PC-3 (cell line): ENCODE results near the gene HS2ST1. TPM values are rescaled to one million over a fixed set of nuclear protein-coding genes. Genes with fewer than 3 reads are reported as not detected.

Experiments
- ATAC-seq: fragments of 200-7000 bp; cut with Tn5 transposase; 2 replicates; pipeline ENCODE4 v1.9.1; 2020; ENCODE audit warnings: mild to moderate bottlenecking, moderate library complexity
- BruUV-seq: library from RNA; stranded (reverse); fragments of 400-500 nt; replicated peaks from 2 replicates; lab custom pipeline; 2021; lab: Mats Ljungman, UMichigan
- CTCF ChIA-PET: fragments of 300-600 bp; sonication (Branson Sonifier 250); formaldehyde crosslinking; loops from one replicate; lab custom pipeline; 2022; ENCODE audit warnings: antibody characterized with exemption; lab: Charles Lee
- POLR2A ChIA-PET: fragments of 300-600 bp; sonication (Branson Sonifier 250); formaldehyde crosslinking; loops from one replicate; lab custom pipeline; 2022; ENCODE audit warnings: antibody characterized with exemption; ENCODE audit not compliant: unreplicated experiment; lab: Charles Lee
- DNase-seq: peaks from one replicate; pipeline ENCODE4 v3.0.0-alpha.2; 2015
- H2AFZ ChIP-seq: fragments of 300-600 bp; sonication (generic); 2 replicates; pipeline ENCODE4 v1.6.0; 2016; ENCODE audit warnings: antibody characterized with exemption, low read length
- H3F3A ChIP-seq: fragments of 300-600 bp; sonication (generic); one replicate; pipeline ENCODE4 v1.6.0; 2017; ENCODE audit warnings: antibody characterized with exemption, low read length, control low read depth, mild to moderate bottlenecking; ENCODE audit not compliant: unreplicated experiment
- H3K27ac ChIP-seq: fragments of 300-600 bp; sonication (generic); 2 replicates; pipeline ENCODE4 v1.5.1; 2016; ENCODE audit warnings: mild to moderate bottlenecking, low read length
- H3K27me3 ChIP-seq: fragments of 300-600 bp; sonication (generic); 2 replicates; pipeline ENCODE4 v1.6.1; 2016; ENCODE audit warnings: low read length, mixed read lengths
- H3K36me3 ChIP-seq: fragments of 300-600 bp; sonication (generic); 2 replicates; pipeline ENCODE4 v1.6.1; 2016; ENCODE audit warnings: low read depth, mixed run types, low read length, mixed read lengths
- H3K4me1 ChIP-seq: fragments of 300-600 bp; sonication (generic); 2 replicates; pipeline ENCODE4 v1.5.1; 2016; ENCODE audit warnings: low read length; ENCODE audit not compliant: insufficient read depth
- H3K4me2 ChIP-seq: fragments of 300-600 bp; sonication (generic); 2 replicates; pipeline ENCODE4 v1.6.0; 2016; ENCODE audit warnings: low read length
- H3K4me3 ChIP-seq: fragments of 300-600 bp; sonication (generic); 2 replicates; pipeline ENCODE4 v1.5.1; 2016; ENCODE audit warnings: mild to moderate bottlenecking, low read length, mixed read lengths
- H3K79me2 ChIP-seq: fragments of 300-600 bp; sonication (generic); 2 replicates; pipeline ENCODE4 v1.6.1; 2017; ENCODE audit warnings: low read length, mixed read lengths
- H3K9ac ChIP-seq: fragments of 300-600 bp; sonication (generic); 2 replicates; pipeline ENCODE4 v1.6.0; 2016; ENCODE audit warnings: mild to moderate bottlenecking, low read length
- H3K9me2 ChIP-seq: fragments of 300-600 bp; sonication (generic); replicated peaks from 2 replicates; pipeline ENCODE4 v1.6.1; 2016; ENCODE audit warnings: mixed run types, low read length, mixed read lengths
- H3K9me3 ChIP-seq: fragments of 300-600 bp; sonication (generic); 2 replicates; pipeline ENCODE4 v1.6.1; 2016; ENCODE audit warnings: low read length, mixed read lengths
- H4K20me1 ChIP-seq: fragments of 300-600 bp; sonication (generic); 2 replicates; pipeline ENCODE4 v1.6.1; 2016; ENCODE audit warnings: low read length, mixed read lengths
- EZH2 ChIP-seq: fragments of 300-600 bp; sonication (generic); IDR thresholded peaks from one replicate; pipeline ENCODE4 v1.6.1; 2017; ENCODE audit warnings: antibody characterized with exemption, mild to moderate bottlenecking, low read length; ENCODE audit not compliant: unreplicated experiment
- EZH2phosphoT487 ChIP-seq: fragments of 300-600 bp; sonication (generic); IDR thresholded peaks from 2 replicates; pipeline ENCODE4 v1.6.1; 2018; ENCODE audit warnings: mild to moderate bottlenecking, antibody characterized with exemption, low read length, borderline replicate concordance
- intact Hi-C: fragments of 100-400 bp; cut with micrococcal nuclease; formaldehyde crosslinking; loops from 2 replicates; pipeline ENCODE4 v1.9.0; 2023
- total RNA-seq: library from RNA; depleted of rRNA; stranded (reverse); fragments of >200 nt; gene quantifications from 2 replicates; pipeline ENCODE4 v1.2.3, GENCODE V29; 2014
- TF ChIP-seq, protein P1 (sequence below): fragments of 300-600 bp; sonication (generic); conservative IDR thresholded peaks from 2 replicates; pipeline ENCODE4 v1.5.1; 2017; ENCODE audit warnings: antibody characterized with exemption, low read depth, mild to moderate bottlenecking, low read length

HS2ST1 gene
- total RNA-seq, 1 experiment from 2014 or later = 15.3 TPM

DNA sequence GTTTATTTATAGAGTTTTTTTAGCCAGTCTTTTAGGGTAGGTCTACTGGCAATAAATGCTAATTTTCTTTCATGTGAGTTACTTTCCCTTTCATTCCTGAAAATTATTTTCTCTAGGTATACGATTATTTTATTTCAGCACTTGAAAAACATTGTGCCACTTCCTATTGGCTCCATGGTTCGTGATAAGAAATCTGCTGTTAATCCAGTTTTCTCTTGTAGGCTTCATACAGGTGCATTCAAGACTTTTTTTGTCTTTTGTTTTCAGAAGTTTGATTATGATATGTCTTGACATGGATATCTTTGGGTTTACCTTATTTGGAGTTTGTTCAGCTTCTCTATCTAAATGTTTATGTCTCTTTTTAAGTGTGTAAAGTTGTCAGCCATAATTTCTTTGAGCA, 148.3 kb downstream of the HS2ST1 start:
- DNase-seq = no peak
- ATAC-seq = no peak
- BruUV-seq = no TSS peak
- Histone ChIP-seq H3K9me3 (no peaks in the 10 kb centered on the region), H3F3A (no peaks in the 10 kb centered on the region), H3K36me3 (no peaks in the 10 kb centered on the region), H3K27ac (no peak overlapping the region), H3K4me3 (no peak overlapping the region), H3K79me2 (peaks cover 6% of the 10 kb centered on the region; the same call in 1 of the 2 replicates), H4K20me1 (0 out of 2 replicates have a peak, but pooled peaks cover 3% of the 10 kb centered on the region), H3K4me1 (peaks cover 31% of the 10 kb centered on the region), H3K4me2 (no peak overlapping the region), H3K27me3 (no peaks in the 10 kb centered on the region), H2AFZ (no peak overlapping the region), H3K9me2 (no peaks in the 10 kb centered on the region), H3K9ac (no peak overlapping the region)
- ChIA-PET POLR2A (no interaction called here), CTCF (no interaction called here)
- intact Hi-C loops = no loop called here
- TF ChIP-seq EZH2phosphoT487 = no peak
- TF ChIP-seq EZH2 = no peak
- TF ChIP-seq, protein P1, sequence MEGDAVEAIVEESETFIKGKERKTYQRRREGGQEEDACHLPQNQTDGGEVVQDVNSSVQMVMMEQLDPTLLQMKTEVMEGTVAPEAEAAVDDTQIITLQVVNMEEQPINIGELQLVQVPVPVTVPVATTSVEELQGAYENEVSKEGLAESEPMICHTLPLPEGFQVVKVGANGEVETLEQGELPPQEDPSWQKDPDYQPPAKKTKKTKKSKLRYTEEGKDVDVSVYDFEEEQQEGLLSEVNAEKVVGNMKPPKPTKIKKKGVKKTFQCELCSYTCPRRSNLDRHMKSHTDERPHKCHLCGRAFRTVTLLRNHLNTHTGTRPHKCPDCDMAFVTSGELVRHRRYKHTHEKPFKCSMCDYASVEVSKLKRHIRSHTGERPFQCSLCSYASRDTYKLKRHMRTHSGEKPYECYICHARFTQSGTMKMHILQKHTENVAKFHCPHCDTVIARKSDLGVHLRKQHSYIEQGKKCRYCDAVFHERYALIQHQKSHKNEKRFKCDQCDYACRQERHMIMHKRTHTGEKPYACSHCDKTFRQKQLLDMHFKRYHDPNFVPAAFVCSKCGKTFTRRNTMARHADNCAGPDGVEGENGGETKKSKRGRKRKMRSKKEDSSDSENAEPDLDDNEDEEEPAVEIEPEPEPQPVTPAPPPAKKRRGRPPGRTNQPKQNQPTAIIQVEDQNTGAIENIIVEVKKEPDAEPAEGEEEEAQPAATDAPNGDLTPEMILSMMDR = no peak

DNA sequence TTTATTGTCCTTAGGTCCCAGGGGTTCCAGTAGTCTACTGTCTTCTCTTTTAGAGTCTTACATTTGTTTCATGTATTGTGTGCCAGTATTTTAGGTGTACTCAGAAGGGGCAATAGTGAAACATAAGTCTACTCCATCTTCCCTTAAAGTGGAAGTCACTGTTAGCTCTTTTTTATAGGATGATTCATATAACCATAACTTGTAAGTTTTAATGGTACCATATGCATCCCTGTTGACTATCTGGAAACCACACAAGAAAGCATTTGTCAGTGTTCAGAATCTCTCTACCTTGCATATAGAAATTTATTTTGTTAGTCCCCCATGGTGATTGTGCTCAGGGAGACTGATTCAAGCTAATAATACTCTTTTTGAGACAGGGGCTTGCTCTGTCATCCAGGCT, 149.9 kb downstream of the HS2ST1 start:
- CTCF ChIA-PET = interaction anchor here (0.6 kb wide), 1 partner anchor 137 kb away, joined by 3 read pairs; no protein-coding TSS in a partner anchor

More for the DNA sequence above, 149.9 kb downstream of the HS2ST1 start:
- Histone ChIP-seq H3K4me3 (no peak overlapping the region), H3F3A (no peaks in the 10 kb centered on the region), H3K4me2 (0 out of 2 replicates have a peak overlapping the region, but pooled peaks have one; percentile 13), H3K36me3 (no peaks in the 10 kb centered on the region), H3K27ac (peak overlapping the region; percentile 70), H3K79me2 (peaks cover 6% of the 10 kb centered on the region; the same call in 1 of the 2 replicates), H3K4me1 (peaks cover 31% of the 10 kb centered on the region), H4K20me1 (0 out of 2 replicates have a peak, but pooled peaks cover 3% of the 10 kb centered on the region), H2AFZ (no peak overlapping the region), H3K9me3 (no peaks in the 10 kb centered on the region), H3K9me2 (no peaks in the 10 kb centered on the region), H3K9ac (no peak overlapping the region), H3K27me3 (no peaks in the 10 kb centered on the region)
- ATAC-seq (peak; percentile 74), DNase-seq (peak; percentile 54)
- POLR2A ChIA-PET = no interaction called here
- intact Hi-C loops = loop anchor here (1.0 kb wide), 1 partner anchor 20 kb away; no protein-coding TSS in a partner anchor
- BruUV-seq = no TSS peak
- TF ChIP-seq, protein P1 = no peak
- no peak for TF ChIP-seq EZH2
- TF ChIP-seq EZH2phosphoT487 = no peak
